Calu3 (cell line): ENCODE results near the gene CEP126. TPM values are rescaled to one million over a fixed set of nuclear protein-coding genes. Genes with fewer than 3 reads are reported as not detected.
A peak's percentile ranks its signal among the peaks of the same experiment; 100 is the strongest.

Experiments
- BruUV-seq: library from RNA; stranded (reverse); fragments of 400-500 nt; replicated peaks from 2 replicates; lab custom pipeline; 2021; lab: Mats Ljungman, UMichigan
- CTCF ChIA-PET: fragments of 300-600 bp; sonication (Branson Sonifier 250); formaldehyde crosslinking; loops from one replicate; lab custom pipeline; 2022; ENCODE audit warnings: antibody characterized with exemption; lab: Charles Lee
- DNase-seq: peaks from one replicate; pipeline ENCODE4 v3.0.0; 2022
- H3K27ac Mint-ChIP-seq: one replicate; pipeline ENCODE4 v1.8.0; 2022; ENCODE audit warnings: mixed read lengths; ENCODE audit not compliant: unreplicated experiment
- H3K27me3 Mint-ChIP-seq: one replicate; pipeline ENCODE4 v1.8.0; 2022; ENCODE audit warnings: mixed read lengths; ENCODE audit not compliant: unreplicated experiment
- H3K36me3 Mint-ChIP-seq: one replicate; pipeline ENCODE4 v1.8.0; 2022; ENCODE audit warnings: mild to moderate bottlenecking, moderate library complexity, mixed read lengths; ENCODE audit not compliant: insufficient read depth, unreplicated experiment
- H3K4me1 Mint-ChIP-seq: one replicate; pipeline ENCODE4 v1.8.0; 2022; ENCODE audit warnings: mild to moderate bottlenecking, low read depth, mixed read lengths; ENCODE audit not compliant: unreplicated experiment
- H3K4me3 Mint-ChIP-seq: one replicate; pipeline ENCODE4 v1.8.0; 2022; ENCODE audit warnings: mild to moderate bottlenecking, low read depth, moderate library complexity, mixed read lengths; ENCODE audit not compliant: unreplicated experiment
- H3K9me3 Mint-ChIP-seq: one replicate; pipeline ENCODE4 v1.8.0; 2022; ENCODE audit warnings: low read depth, mixed read lengths; ENCODE audit not compliant: unreplicated experiment
- intact Hi-C: fragments of 100-400 bp; cut with micrococcal nuclease; formaldehyde crosslinking; loops from one replicate; pipeline ENCODE4 v1.10.0; 2022; ENCODE audit not compliant: unreplicated experiment
- total RNA-seq: library from RNA; stranded (reverse); gene quantifications from 2 replicates; pipeline ENCODE4 v1.2.3, GENCODE V29; 2022
- TF ChIP-seq, protein P1 (sequence below): fragments of 200-600 bp; IDR thresholded peaks from one replicate; pipeline ENCODE4 v1.8.0; 2022; ENCODE audit warnings: antibody characterized with exemption; ENCODE audit not compliant: unreplicated experiment

The CEP126 gene
- total RNA-seq, 1 experiment from 2014 or later = 3.1 TPM

DNA sequence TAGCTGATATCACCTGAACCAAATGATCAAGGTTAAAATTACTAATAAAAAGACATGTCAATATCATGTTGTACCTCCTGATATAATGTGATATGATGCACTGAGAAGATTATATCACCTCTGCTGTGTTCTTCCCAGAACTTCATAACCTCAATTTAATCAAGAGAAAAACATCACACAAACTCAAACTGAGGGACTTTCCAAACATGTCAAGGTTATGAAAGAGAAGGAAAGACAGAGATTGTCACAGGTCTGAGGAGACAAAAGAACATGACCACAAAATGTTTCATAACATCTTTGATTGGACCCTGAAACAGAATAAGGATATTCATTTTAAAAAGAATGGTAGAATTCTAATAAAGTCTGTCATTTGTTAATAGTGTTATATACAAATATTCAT lies 89.4 kb downstream of the CEP126 start:
- CTCF ChIA-PET = interaction anchor here (0.7 kb wide), 1 partner anchor 137 kb away, joined by 3 read pairs; no protein-coding TSS in a partner anchor
- Mint-ChIP-seq H3K36me3 (no peaks in the 10 kb centered on the region), H3K27me3 (no peaks in the 10 kb centered on the region), H3K4me1 (peaks cover 8% of the 10 kb centered on the region), H3K4me3 (no peak overlapping the region), H3K9me3 (no peaks in the 10 kb centered on the region), H3K27ac (no peak overlapping the region)
- intact Hi-C loops = no loop called here
- TF ChIP-seq, protein P1, sequence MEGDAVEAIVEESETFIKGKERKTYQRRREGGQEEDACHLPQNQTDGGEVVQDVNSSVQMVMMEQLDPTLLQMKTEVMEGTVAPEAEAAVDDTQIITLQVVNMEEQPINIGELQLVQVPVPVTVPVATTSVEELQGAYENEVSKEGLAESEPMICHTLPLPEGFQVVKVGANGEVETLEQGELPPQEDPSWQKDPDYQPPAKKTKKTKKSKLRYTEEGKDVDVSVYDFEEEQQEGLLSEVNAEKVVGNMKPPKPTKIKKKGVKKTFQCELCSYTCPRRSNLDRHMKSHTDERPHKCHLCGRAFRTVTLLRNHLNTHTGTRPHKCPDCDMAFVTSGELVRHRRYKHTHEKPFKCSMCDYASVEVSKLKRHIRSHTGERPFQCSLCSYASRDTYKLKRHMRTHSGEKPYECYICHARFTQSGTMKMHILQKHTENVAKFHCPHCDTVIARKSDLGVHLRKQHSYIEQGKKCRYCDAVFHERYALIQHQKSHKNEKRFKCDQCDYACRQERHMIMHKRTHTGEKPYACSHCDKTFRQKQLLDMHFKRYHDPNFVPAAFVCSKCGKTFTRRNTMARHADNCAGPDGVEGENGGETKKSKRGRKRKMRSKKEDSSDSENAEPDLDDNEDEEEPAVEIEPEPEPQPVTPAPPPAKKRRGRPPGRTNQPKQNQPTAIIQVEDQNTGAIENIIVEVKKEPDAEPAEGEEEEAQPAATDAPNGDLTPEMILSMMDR = no peak
- DNase-seq = no peak
- no TSS peak for BruUV-seq

DNA sequence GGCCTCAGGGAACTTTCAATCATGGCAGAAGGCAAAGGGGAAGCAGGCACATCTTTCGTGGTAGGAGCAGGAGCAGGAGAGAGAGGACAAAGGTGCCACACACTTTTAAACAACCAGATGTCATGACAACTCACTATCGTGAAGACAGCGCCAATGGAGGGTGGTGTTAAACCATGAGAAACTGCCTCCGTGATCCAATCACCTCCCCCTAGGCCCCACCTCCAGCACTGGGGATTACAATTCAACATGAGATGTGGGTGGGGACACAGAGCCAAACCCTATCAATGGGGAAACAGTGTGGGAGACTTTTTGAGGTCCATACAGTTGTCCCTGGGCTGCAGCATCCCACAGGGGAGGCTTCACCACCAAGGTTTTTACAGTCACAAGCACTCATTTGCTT lies 90.5 kb downstream of the CEP126 start:
- Mint-ChIP-seq H3K9me3 (no peaks in the 10 kb centered on the region), H3K27me3 (no peaks in the 10 kb centered on the region), H3K36me3 (no peaks in the 10 kb centered on the region), H3K4me3 (no peak overlapping the region), H3K4me1 (peaks cover 15% of the 10 kb centered on the region), H3K27ac (no peak overlapping the region)
- BruUV-seq = no TSS peak
- TF ChIP-seq, protein P1 = no peak
- no peak for DNase-seq
- CTCF ChIA-PET = no interaction called here
- intact Hi-C loops = no loop called here

DNA sequence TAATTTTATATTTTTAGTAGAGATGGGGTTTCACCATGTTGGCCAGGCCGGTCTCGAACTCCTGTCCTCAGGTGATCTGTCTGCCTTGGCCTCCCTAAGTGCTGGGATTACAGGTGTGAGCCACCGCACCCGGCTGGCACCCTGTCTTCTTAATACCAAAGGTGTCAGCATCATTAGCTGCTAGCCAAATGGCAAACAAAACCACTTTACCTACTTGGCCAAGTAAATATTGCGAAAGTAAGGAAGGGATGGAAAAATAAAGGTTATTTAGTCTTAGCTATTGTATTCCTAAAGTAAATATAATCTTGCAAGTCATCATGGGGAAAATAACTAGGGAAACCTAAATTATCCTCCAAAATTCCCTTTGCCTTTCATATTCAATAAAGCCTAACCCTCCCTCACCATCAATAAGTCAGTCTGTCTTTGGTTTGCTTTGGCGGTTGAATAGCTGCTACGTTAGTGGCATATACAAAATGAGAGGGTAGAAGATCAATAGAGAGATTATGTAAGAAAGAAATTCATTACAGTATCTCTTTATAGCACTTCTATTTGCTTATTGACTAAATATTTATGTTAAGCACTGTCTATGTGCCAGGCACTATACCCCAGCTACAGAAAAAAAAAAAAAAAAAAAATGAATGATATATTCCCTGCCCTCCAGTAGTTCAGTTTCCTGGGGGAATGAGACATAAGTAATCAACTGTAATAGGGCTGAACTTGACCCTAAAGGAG lies 92.2 kb downstream of the CEP126 start:
- CTCF ChIA-PET = interaction anchor here (0.6 to 2.1 kb wide), 17 partner anchors 41 to 578 kb away, joined by 3 to 69 read pairs (median 4); partner anchors contain the start of genes CEP126 and CFAP300
- no peaks in the 10 kb centered on the region for H3K9me3 Mint-ChIP-seq

DNA sequence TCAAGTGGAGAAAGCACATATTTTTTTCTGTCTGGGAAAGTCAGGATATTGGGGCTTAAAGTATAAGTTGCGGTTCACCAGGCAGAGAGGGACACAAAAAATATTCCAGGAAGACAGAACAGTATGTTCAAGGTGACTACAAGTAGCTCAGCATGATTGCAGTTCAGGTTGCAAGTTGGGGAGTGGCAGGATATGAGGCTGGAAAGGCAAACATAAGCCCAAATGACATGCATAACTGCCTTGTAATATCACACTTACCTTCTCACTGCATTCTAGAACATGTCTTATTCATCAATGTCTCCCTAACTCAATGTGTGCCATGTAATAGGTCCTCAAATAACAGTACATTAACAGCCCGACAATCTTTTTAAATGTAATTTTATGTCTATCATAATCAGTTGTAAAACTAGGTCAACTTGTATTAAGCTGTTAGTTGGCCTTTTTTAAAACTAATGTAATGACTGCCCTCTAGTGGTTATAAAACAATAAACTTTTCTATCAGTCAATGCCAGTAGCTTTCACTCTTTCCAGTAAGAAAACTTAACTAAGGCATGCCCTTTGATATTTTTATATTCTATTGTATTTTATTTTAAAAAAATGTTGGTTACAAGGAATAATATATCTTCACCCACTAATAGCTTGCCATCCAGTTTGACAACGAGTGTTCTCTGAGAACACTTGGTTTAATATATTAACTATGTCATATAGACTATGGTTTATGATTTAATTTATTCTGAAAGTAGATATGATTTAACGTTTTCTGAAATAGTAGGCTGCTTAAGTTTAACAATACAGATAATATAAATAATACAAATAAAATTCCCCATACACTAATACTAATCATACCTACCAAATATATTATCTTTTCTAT lies 93.0 kb downstream of the CEP126 start:
- CTCF ChIA-PET = interaction anchor here (0.6 to 2.1 kb wide), 16 partner anchors 40 to 579 kb away, joined by 3 to 69 read pairs (median 5); partner anchors contain the start of genes CEP126 and CFAP300
- Mint-ChIP-seq H3K4me1 (peaks cover 28% of the 10 kb centered on the region), H3K27ac (peak overlapping the region; percentile 48), H3K9me3 (no peaks in the 10 kb centered on the region), H3K36me3 (no peaks in the 10 kb centered on the region), H3K27me3 (no peaks in the 10 kb centered on the region), H3K4me3 (no peak overlapping the region)
- intact Hi-C loops = loop anchor here (1.0 to 2.0 kb wide), 3 partner anchors 93 to 146 kb away; partner anchors contain the start of gene CEP126
- TF ChIP-seq, protein P1 = peak; percentile 45
- no TSS peak for BruUV-seq
- peak; percentile 44 for DNase-seq

More for the DNA sequence above, 92.2 kb downstream of the CEP126 start:
- peak overlapping the region; percentile 48 for H3K27ac Mint-ChIP-seq
- peaks cover 21% of the 10 kb centered on the region for H3K4me1 Mint-ChIP-seq
- intact Hi-C loops = loop anchor here (1.0 to 2.0 kb wide), 3 partner anchors 92 to 145 kb away; partner anchors contain the start of gene CEP126
- no TSS peak for BruUV-seq
- H3K27me3 Mint-ChIP-seq = no peaks in the 10 kb centered on the region
- DNase-seq = peak; percentile 11
- TF ChIP-seq, protein P1 = no peak
- H3K36me3 Mint-ChIP-seq = no peaks in the 10 kb centered on the region
- H3K4me3 Mint-ChIP-seq = no peak overlapping the region
